HG02938 (cell line): ENCODE measurements around the gene CNDP1.
"Not testable (repeated sequence)": the region's sequence is repeated elsewhere in the genome, so short reads cannot be mapped to it uniquely, and the experiment has no call there.

Experiments
- ATAC-seq: cut with Tn5 transposase; IDR thresholded peaks from one replicate; pipeline ENCODE4 v1.9.1; 2021; ENCODE audit warnings: mild to moderate bottlenecking, moderate library complexity; ENCODE audit not compliant: unreplicated experiment

Gene CNDP1

GRCh38 chr18:74544898-74545297, 10.6 kb downstream of the CNDP1 start:
- ATAC-seq = no peak

GRCh38 chr18:74546007-74546406, 11.7 kb downstream of the CNDP1 start:
- ATAC-seq = no peak

- no peak for ATAC-seq
These were observed 12.6 kb downstream of the CNDP1 start for GRCh38 chr18:74546751-74547530.

GRCh38 chr18:74547860-74548259, 13.6 kb downstream of the CNDP1 start:
- ATAC-seq = no peak

- ATAC-seq = no peak
These were observed 15.3 kb downstream of the CNDP1 start for GRCh38 chr18:74549591-74550104.

- no peak for ATAC-seq
These were observed 16.6 kb downstream of the CNDP1 start for GRCh38 chr18:74550886-74551285.

GRCh38 chr18:74551452-74551851, 17.2 kb downstream of the CNDP1 start:
- no peak for ATAC-seq

GRCh38 chr18:74551936-74552555, 17.7 kb downstream of the CNDP1 start:
- peak; percentile 99 for ATAC-seq

GRCh38 chr18:74556126-74556525, 21.8 kb downstream of the CNDP1 start:
- no peak for ATAC-seq

GRCh38 chr18:74558096-74558495, 23.8 kb downstream of the CNDP1 start:
- ATAC-seq = no peak

GRCh38 chr18:74562131-74562730, 27.9 kb downstream of the CNDP1 start:
- no peak for ATAC-seq

- ATAC-seq = no peak
These were observed 28.5 kb downstream of the CNDP1 start for GRCh38 chr18:74562775-74563174.

- ATAC-seq = no peak
These were observed 29.7 kb downstream of the CNDP1 start for GRCh38 chr18:74563999-74564398.

GRCh38 chr18:74565164-74565563, 30.9 kb downstream of the CNDP1 start:
- not testable (repeated sequence) for ATAC-seq

GRCh38 chr18:74565993-74566392, 31.7 kb downstream of the CNDP1 start:
- not testable (repeated sequence) for ATAC-seq

- no peak for ATAC-seq
These were observed 33.5 kb downstream of the CNDP1 start for GRCh38 chr18:74567822-74568221.

- no peak for ATAC-seq
These were observed 35.1 kb downstream of the CNDP1 start for GRCh38 chr18:74569401-74569800.

- no peak for ATAC-seq
These were observed 36.0 kb downstream of the CNDP1 start for GRCh38 chr18:74570266-74570665.

- ATAC-seq = no peak
These were observed 37.8 kb downstream of the CNDP1 start for GRCh38 chr18:74571895-74572680.

- no peak for ATAC-seq
These were observed 38.8 kb downstream of the CNDP1 start for GRCh38 chr18:74573053-74573452.

GRCh38 chr18:74574916-74575315, 40.6 kb downstream of the CNDP1 start:
- no peak for ATAC-seq
